H1 (cell line): ENCODE results near the gene ZNF292. TPM values are rescaled to one million over a fixed set of nuclear protein-coding genes. Genes with fewer than 3 reads are reported as not detected.

Source experiments
- CHD1 ChIP-seq: IDR thresholded peaks from 2 replicates; pipeline ENCODE4 v1.6.1; 2012; ENCODE audit warnings: low read depth, low read length, improper control_type of control experiment
- CTBP2 ChIP-seq: IDR thresholded peaks from 2 replicates; pipeline ENCODE4 v1.7.0; 2011; ENCODE audit warnings: borderline replicate concordance, mild to moderate bottlenecking, moderate library complexity, mixed read lengths, low read length; ENCODE audit not compliant: insufficient read depth, insufficient read length
- EGR1 ChIP-seq: IDR thresholded peaks from 2 replicates; pipeline ENCODE4 v1.6.1; 2011; ENCODE audit warnings: low read depth, low read length, borderline replicate concordance
- EP300 ChIP-seq, 2 experiments: IDR thresholded peaks; 1 replicate in 1 of 2; 2 replicates in 1 of 2; pipeline ENCODE4 v1.6.1; 2011 to 2012; ENCODE audit warnings: low read depth in 2 of 2, low read length in 2 of 2, mild to moderate bottlenecking in 2 of 2, borderline replicate concordance in 1 of 2, inconsistent platforms in 1 of 2, moderate library complexity in 1 of 2
- EZH2 ChIP-seq: fragments of 200-600 bp; sonication (generic); IDR thresholded peaks from 2 replicates; pipeline ENCODE4 v1.7.1; 2012; ENCODE audit warnings: low read depth, mild to moderate bottlenecking, moderate library complexity, low read length, inconsistent platforms; ENCODE audit not compliant: severe bottlenecking
- HDAC2 ChIP-seq, 2 experiments: fragments of 300-600 bp in 1 of 2; sonication (generic) in 1 of 2; IDR thresholded peaks; 2 replicates each; pipeline ENCODE4 v1.6.1; 2011 to 2012; ENCODE audit warnings: low read depth in 2 of 2, low read length in 2 of 2, mild to moderate bottlenecking in 2 of 2, moderate library complexity in 2 of 2, borderline replicate concordance in 1 of 2, inconsistent platforms in 1 of 2
- JUND ChIP-seq: IDR thresholded peaks from 2 replicates; pipeline ENCODE4 v1.6.1; 2011; ENCODE audit warnings: mild to moderate bottlenecking, improper control_type of control experiment, low read length
- MAFK ChIP-seq: IDR thresholded peaks from 2 replicates; pipeline ENCODE4 v1.6.1; 2012; ENCODE audit warnings: low read depth, mild to moderate bottlenecking, improper control_type of control experiment, low read length
- PHF8 ChIP-seq: fragments of 200-600 bp; sonication (generic); conservative IDR thresholded peaks from 2 replicates; pipeline ENCODE4 v1.7.1; 2012; ENCODE audit warnings: low read depth, mild to moderate bottlenecking, inconsistent platforms, low read length, moderate library complexity
- POU5F1 ChIP-seq: IDR thresholded peaks from 2 replicates; pipeline ENCODE4 v1.6.1; 2011; ENCODE audit warnings: low read depth, mild to moderate bottlenecking, low read length, moderate library complexity
- RAD21 ChIP-seq, 2 experiments: IDR thresholded peaks in 1 of 2; conservative IDR thresholded peaks in 1 of 2; 2 replicates each; pipeline ENCODE4 v1.6.1; 2011; ENCODE audit warnings: low read depth in 2 of 2, low read length in 2 of 2, improper control_type of control experiment in 1 of 2, inconsistent platforms in 1 of 2, mild to moderate bottlenecking in 1 of 2, moderate library complexity in 1 of 2
- SAP30 ChIP-seq: fragments of 300-600 bp; sonication (generic); IDR thresholded peaks from 2 replicates; pipeline ENCODE4 v1.7.1; 2012; ENCODE audit warnings: low read length, moderate library complexity, mild to moderate bottlenecking, inconsistent platforms; ENCODE audit not compliant: insufficient read depth, insufficient replicate concordance
- SIN3A ChIP-seq, 2 experiments: IDR thresholded peaks in 1 of 2; conservative IDR thresholded peaks in 1 of 2; 2 replicates each; pipeline ENCODE4 v1.6.1; 2011 to 2012; ENCODE audit warnings: low read length in 2 of 2, improper control_type of control experiment in 1 of 2, low read depth in 1 of 2, mild to moderate bottlenecking in 1 of 2
- TAF1 ChIP-seq: IDR thresholded peaks from 2 replicates; pipeline ENCODE4 v1.6.1; 2011; ENCODE audit warnings: mild to moderate bottlenecking, low read depth, low read length
- TAF7 ChIP-seq: optimal IDR thresholded peaks from 2 replicates; pipeline ENCODE3; 2011; ENCODE audit warnings: low read depth, mild to moderate bottlenecking, inconsistent platforms, low read length, moderate library complexity, borderline replicate concordance
- TEAD4 ChIP-seq: IDR thresholded peaks from 2 replicates; pipeline ENCODE4 v1.6.1; 2012; ENCODE audit warnings: low read depth, low read length, inconsistent platforms, mixed read lengths
- USF2 ChIP-seq: IDR thresholded peaks from 2 replicates; pipeline ENCODE4 v1.6.1; 2011; ENCODE audit warnings: low read length, improper control_type of control experiment
- polyA plus RNA-seq, 7 experiments: library from polyadenylated mRNA; depleted of rRNA in 3 of 7; stranded (reverse) in 5 of 7; unstranded in 2 of 7; fragments of >200 nt in 5 of 7; fragments of 200-250 nt in 2 of 7; gene quantifications; 1 replicate in 5 of 7; 2 replicates in 1 of 7; 4 replicates in 1 of 7; pipeline versions ENCODE4 v1.2.1 to v1.2.3, GENCODE V29; 2011 to 2013; ENCODE audit warnings: missing spikeins in 2 of 7, mixed read lengths in 2 of 7
- total RNA-seq: library from RNA; stranded (reverse); fragmentation: NEBNext Ultra II Directional; extraction: Animal tissue kit (Norgen Biotek cat#: 25700); gene quantifications from 2 replicates; pipeline ENCODE4 v1.2.1, GENCODE V29; 2021
- TF ChIP-seq, protein P1 (sequence below): IDR thresholded peaks from 2 replicates; pipeline ENCODE4 v1.6.1; 2012; ENCODE audit warnings: inconsistent platforms

The ZNF292 gene
- total and polyA plus RNA-seq, 2 of the 8 experiments (the other 6 are each of a cell fraction or from before 2014, with no cell fraction given): 6.8 to 44.2 TPM

GRCh38 chr6:87154993-87155841 lies at the start of gene ZNF292 (continued):
- TF ChIP-seq USF2 (peak; percentile 99), CHD1 (no peak), SIN3A (conservative IDR thresholded peaks at IDR 0.05 in 1 of 2, IDR thresholded peaks at IDR 0.05 in 1 of 2; ENCODE audit: low read depth in 1 of 2, low read length in 2 of 2) (peak in 1 of 2 experiments; percentile 72), EGR1 (peak; percentile 31; the same call in 1 of the 2 replicates), TAF1 (peak; percentile 88), TAF7 (peak; percentile 71), EP300 (IDR thresholded peaks at IDR 0.05; ENCODE audit: borderline replicate concordance in 1 of 2, low read depth in 2 of 2, low read length in 2 of 2) (no peak), HDAC2 (IDR thresholded peaks at IDR 0.05; ENCODE audit: borderline replicate concordance in 1 of 2, low read depth in 2 of 2, low read length in 2 of 2) (peak; percentile 68 to 88; a peak in 3 of 4 replicates), SAP30 (no peak), EZH2 (no peak), PHF8 (peak; percentile 75; the same call in 1 of the 2 replicates), POU5F1 (no peak), MAFK (no peak), RAD21 (IDR thresholded peaks at IDR 0.05 in 1 of 2, conservative IDR thresholded peaks at IDR 0.05 in 1 of 2; ENCODE audit: low read depth in 2 of 2, low read length in 2 of 2) (no peak), JUND (no peak), TEAD4 (no peak), CTBP2 (no peak)
- TF ChIP-seq, protein P1, sequence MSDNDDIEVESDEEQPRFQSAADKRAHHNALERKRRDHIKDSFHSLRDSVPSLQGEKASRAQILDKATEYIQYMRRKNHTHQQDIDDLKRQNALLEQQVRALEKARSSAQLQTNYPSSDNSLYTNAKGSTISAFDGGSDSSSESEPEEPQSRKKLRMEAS: peak; percentile 99
